ENCODE data around the gene TBC1D20.

Gene TBC1D20

GRCh38 chr20:437787-438486, 24.4 kb downstream of the TBC1D20 start:
- no peak for DNase-seq (ENCODE audit: low spot score)

GRCh38 chr20:436476-436875, 25.9 kb downstream of the TBC1D20 start:
- DNase-seq (ENCODE audit: low spot score) = no peak

GRCh38 chr20:435558-435957, 26.8 kb downstream of the TBC1D20 start:
- DNase-seq (ENCODE audit: low spot score) = no peak

DNA sequence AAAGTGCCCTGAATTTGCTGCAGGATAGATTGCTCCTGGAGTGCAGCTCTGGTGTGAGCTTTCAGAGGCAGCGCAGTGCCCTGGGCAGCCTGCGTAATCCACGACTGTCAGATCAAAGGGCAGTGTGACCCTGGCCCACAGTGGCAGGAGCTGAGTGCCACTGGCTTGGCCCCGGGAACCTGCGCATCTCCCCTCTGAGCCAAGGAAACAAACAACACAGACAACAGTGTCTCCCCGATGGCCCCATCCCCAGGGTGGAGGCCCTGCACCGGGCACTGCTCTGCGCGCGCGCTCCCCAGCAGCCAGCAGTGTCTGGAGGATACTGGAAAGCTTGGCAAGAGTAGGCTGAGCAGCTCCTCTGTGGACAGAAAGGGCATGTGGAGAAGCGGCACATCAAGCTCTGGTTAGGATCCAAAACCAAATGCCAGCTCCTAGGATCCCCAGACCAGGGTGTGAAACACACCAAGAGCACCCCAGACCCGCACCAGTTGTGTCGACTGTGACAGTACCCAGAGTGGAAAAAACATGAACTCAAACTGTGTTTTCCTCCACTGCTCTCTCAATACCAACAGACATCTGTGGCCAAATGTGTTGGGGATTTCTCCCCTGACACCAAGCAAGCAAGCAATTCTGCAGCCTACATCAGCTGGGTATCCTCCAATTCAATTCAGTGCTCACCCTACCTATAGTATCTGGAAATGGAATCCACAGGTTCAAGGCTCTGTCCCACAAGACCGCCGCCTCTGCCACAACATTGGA, 27.5 kb downstream of the TBC1D20 start:
- DNase-seq (ENCODE audit: low spot score) = no peak

DNA sequence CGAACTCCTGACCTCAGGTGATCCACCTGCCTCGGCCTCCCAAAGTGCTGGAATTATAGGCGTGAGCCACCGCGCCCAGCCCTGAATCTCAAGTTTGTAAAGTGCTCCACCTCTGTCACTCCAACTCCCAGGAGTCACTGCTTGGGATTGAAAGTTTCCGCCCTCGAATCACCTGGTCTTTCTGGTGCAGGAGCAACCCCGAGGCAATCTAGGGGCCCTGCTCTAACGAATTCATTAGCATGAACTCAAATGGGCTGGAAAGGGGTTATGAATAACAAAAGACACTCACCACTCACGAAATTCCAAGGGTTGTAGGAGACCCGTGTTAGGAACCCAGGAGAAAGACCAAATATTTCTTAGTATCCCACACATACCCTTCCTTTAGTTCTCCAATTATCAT, 28.1 kb downstream of the TBC1D20 start:
- DNase-seq (ENCODE audit: low spot score) = no peak

- no peak for DNase-seq (ENCODE audit: low spot score)
These were observed 28.9 kb downstream of the TBC1D20 start for GRCh38 chr20:433300-433975.

- DNase-seq (ENCODE audit: low spot score) = no peak
These were observed 29.5 kb downstream of the TBC1D20 start for GRCh38 chr20:432677-433299.

GRCh38 chr20:432208-432607, 30.1 kb downstream of the TBC1D20 start:
- no peak for DNase-seq (ENCODE audit: low spot score)

DNA sequence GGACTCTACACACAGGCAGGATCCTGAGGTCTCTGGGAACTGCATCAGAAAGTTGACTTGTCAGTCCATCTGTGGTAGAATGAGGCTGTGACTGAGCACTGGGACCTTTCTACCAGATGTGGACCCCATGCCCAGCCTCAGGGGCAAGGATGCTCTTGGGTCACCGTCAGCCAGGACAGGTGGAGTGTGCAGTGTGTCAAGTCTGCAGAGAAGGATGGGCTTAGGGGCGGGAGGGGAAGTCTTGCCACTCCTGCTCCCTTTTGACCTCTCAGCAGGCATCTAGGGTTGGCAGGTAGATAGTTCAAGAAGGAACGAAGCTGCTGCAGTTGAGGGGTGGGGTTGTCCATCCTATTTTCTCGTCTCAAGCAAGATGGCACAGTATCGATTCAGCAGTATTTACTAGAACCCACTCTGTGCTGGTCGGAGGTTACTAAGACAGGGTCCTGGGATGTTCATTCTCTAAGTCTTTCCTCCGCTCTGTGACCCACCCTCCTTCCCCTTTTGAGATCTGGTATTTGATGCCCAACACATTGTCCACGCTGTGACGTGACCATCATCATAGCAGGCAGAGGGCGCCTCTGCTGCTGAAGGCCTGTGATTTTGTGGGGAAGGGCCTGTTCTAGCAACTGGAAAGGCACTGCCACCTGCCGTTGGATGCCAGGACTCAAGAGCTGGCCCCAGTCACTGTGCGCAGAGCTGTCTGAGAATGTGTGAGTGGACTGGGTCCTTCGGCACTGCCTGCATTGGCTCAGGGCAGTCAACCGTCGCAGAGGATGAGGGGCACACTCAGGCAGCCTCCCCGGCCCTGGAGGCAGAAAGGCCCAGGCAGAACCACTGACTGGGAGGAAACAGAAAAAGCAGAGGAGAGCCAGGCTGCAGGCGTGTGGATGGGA, 31.1 kb downstream of the TBC1D20 start:
- peak; percentile 64 for DNase-seq (ENCODE audit: low spot score)

- DNase-seq (ENCODE audit: low spot score) = no peak
These were observed 32.0 kb downstream of the TBC1D20 start for GRCh38 chr20:430091-430999.

- DNase-seq (ENCODE audit: low spot score) = no peak
These were observed 33.6 kb downstream of the TBC1D20 start for GRCh38 chr20:428658-429200.

- no peak for DNase-seq (ENCODE audit: low spot score)
These were observed 34.3 kb downstream of the TBC1D20 start for GRCh38 chr20:427849-428657.

GRCh38 chr20:427401-427800, 34.9 kb downstream of the TBC1D20 start:
- DNase-seq (ENCODE audit: low spot score) = no peak

- DNase-seq (ENCODE audit: low spot score) = no peak
These were observed 35.8 kb downstream of the TBC1D20 start for GRCh38 chr20:426566-426965.

GRCh38 chr20:421685-422250, 40.6 kb downstream of the TBC1D20 start:
- DNase-seq (ENCODE audit: low spot score) = no peak

- DNase-seq (ENCODE audit: low spot score) = no peak
These were observed 41.4 kb downstream of the TBC1D20 start for GRCh38 chr20:420721-421574.

DNA sequence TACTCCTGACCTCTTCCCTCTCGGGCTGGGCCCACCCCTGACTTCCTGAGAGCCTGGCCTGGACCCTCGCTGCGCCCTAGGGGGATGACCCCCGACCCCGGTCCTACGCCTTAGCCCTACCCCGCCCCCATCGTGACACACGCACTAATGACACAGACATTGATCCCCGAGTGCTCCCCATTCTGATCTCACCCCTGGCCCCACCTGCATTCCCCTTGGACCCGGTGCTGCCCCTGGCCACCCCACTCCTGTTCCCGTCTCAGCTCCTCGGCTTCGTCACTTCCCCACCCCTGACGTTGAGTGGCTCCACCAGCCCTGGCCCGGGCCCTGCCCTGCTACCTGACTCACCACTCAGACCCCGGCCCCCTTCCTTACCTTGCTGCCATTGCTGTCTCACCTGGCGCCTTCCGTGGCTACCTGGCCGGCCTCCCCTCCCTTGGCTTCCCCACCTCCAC, 42.1 kb downstream of the TBC1D20 start:
- no peak for DNase-seq (ENCODE audit: low spot score)
